Keratinocyte (primary cell): ENCODE measurements around the gene HELLS. TPM values are rescaled to one million over a fixed set of nuclear protein-coding genes. Genes with fewer than 3 reads are reported as not detected.

Experiments
- DNase-seq: peaks from one replicate; pipeline ENCODE4 v3.0.0-alpha.2; 2011; ENCODE audit warnings: low read depth, missing footprints, low spot score
- FAIRE-seq: peaks from 2 replicates; lab custom pipeline; 2011; peaks lifted over from hg19 to GRCh38; lab: Jason Lieb, UNC
- H2AFZ ChIP-seq: 2 replicates; pipeline ENCODE4 v1.6.0; 2012; ENCODE audit warnings: low read length, control low read depth, inconsistent platforms; ENCODE audit not compliant: control insufficient read depth
- H3K27ac ChIP-seq: 2 replicates; pipeline ENCODE4 v1.5.1; 2011; ENCODE audit warnings: low read length; ENCODE audit not compliant: control insufficient read depth, insufficient read depth
- H3K27me3 ChIP-seq: 3 replicates; pipeline ENCODE4 v1.6.0; 2011; ENCODE audit warnings: low read length; ENCODE audit not compliant: control insufficient read depth, insufficient read depth; ENCODE audit errors: extremely low read depth
- H3K36me3 ChIP-seq, 2 experiments: 2 replicates in 1 of 2; 3 replicates in 1 of 2; pipeline ENCODE4 v1.5.1; 2011; ENCODE audit warnings: low read length in 2 of 2, mild to moderate bottlenecking in 1 of 2; ENCODE audit not compliant: control insufficient read depth in 2 of 2, insufficient read depth in 2 of 2; ENCODE audit errors: extremely low read depth in 1 of 2
- H3K4me1 ChIP-seq: 3 replicates; pipeline ENCODE4 v1.5.1; 2011; ENCODE audit warnings: low read length; ENCODE audit not compliant: control insufficient read depth, insufficient read depth; ENCODE audit errors: extremely low read depth
- H3K4me2 ChIP-seq: 3 replicates; pipeline ENCODE4 v1.6.0; 2011; ENCODE audit warnings: low read depth, low read length; ENCODE audit not compliant: control insufficient read depth, insufficient read depth; ENCODE audit errors: extremely low read depth
- H3K4me3 ChIP-seq, 3 experiments: fragments of 200-600 bp in 1 of 3; sonication (generic) in 1 of 3; 2 replicates in 2 of 3; 3 replicates in 1 of 3; pipeline ENCODE4 v1.5.1; 2011 to 2016; ENCODE audit warnings: low read length in 3 of 3, mild to moderate bottlenecking in 3 of 3, control low read depth in 2 of 3, inconsistent platforms in 1 of 3, low read depth in 1 of 3, mixed read lengths in 1 of 3, mixed run types in 1 of 3, moderate library complexity in 1 of 3; ENCODE audit not compliant: control insufficient read depth in 2 of 3, insufficient read depth in 2 of 3; ENCODE audit errors: extremely low read depth in 1 of 3
- H3K79me2 ChIP-seq: 2 replicates; pipeline ENCODE4 v1.6.0; 2012; ENCODE audit warnings: low read length; ENCODE audit not compliant: control insufficient read depth, insufficient read depth
- H3K9ac ChIP-seq: 3 replicates; pipeline ENCODE4 v1.6.0; 2011; ENCODE audit warnings: low read length; ENCODE audit not compliant: control insufficient read depth, insufficient read depth; ENCODE audit errors: extremely low read depth
- H3K9me1 ChIP-seq: 3 replicates; pipeline ENCODE4 v1.6.0; 2011; ENCODE audit warnings: low read length; ENCODE audit not compliant: control insufficient read depth, insufficient read depth; ENCODE audit errors: extremely low read depth
- H3K9me3 ChIP-seq: 2 replicates; pipeline ENCODE4 v1.5.1; 2012; ENCODE audit warnings: low read depth, low read length; ENCODE audit not compliant: control insufficient read depth
- H4K20me1 ChIP-seq: 3 replicates; pipeline ENCODE4 v1.6.0; 2011; ENCODE audit warnings: low read length; ENCODE audit not compliant: control insufficient read depth, insufficient read depth; ENCODE audit errors: extremely low read depth
- CTCF ChIP-seq, 3 experiments: IDR thresholded peaks in 1 of 3; conservative IDR thresholded peaks in 1 of 3; optimal IDR thresholded peaks in 1 of 3; 2 replicates in 2 of 3; 3 replicates in 1 of 3; pipeline versions ENCODE3 to v1.5.1; 2011; ENCODE audit warnings: low read length in 3 of 3, mild to moderate bottlenecking in 3 of 3, moderate library complexity in 2 of 3, control low read depth in 1 of 3, inconsistent platforms in 1 of 3; ENCODE audit not compliant: insufficient read depth in 2 of 3; ENCODE audit errors: extremely low read depth in 1 of 3
- EZH2 ChIP-seq: IDR thresholded peaks from one replicate; pipeline ENCODE4 v1.6.1; 2012; ENCODE audit warnings: inconsistent platforms, mild to moderate bottlenecking, low read length, moderate library complexity
- dilution Hi-C: fragments of 300-500 bp; cut with MboI; formaldehyde crosslinking; loops from one replicate; pipeline ENCODE4 v1.7.0; 2020; ENCODE audit warnings: low sequenced_read_pairs; ENCODE audit not compliant: extremely low pct_ligation_motif_present
- polyA plus RNA-seq, 5 experiments: library from polyadenylated mRNA; depleted of rRNA in 3 of 5; stranded (reverse) in 3 of 5; stranded (forward) in 1 of 5; unstranded in 1 of 5; fragments of >200 nt; gene quantifications; 1 replicate in 1 of 5; 2 replicates in 3 of 5; 3 replicates in 1 of 5; pipeline versions ENCODE4 v1.2.1 to v1.2.3, GENCODE V29; 2011 to 2012; ENCODE audit warnings: missing spikeins in 2 of 5, low read depth in 1 of 5, low replicate concordance in 1 of 5

HELLS gene
- polyA plus RNA-seq, 1 donor (not counting 4 experiments of a cell fraction or from before 2014, with no cell fraction given), result 16.4 TPM

GRCh38 chr10:94645285-94645684, 99.7 kb downstream of the HELLS start:
- Histone ChIP-seq H3K79me2 (no peaks in the 10 kb centered on the region), H3K4me2 (no peak overlapping the region), H3K9me1 (no peaks in the 10 kb centered on the region), H3K36me3 (no peaks in the 10 kb centered on the region), H3K27ac (no peak overlapping the region), H3K4me3 (no peak overlapping the region), H3K9ac (no peak overlapping the region), H4K20me1 (no peaks in the 10 kb centered on the region), H3K9me3 (no peaks in the 10 kb centered on the region), H3K27me3 (no peaks in the 10 kb centered on the region), H3K4me1 (no peaks in the 10 kb centered on the region), H2AFZ (no peak overlapping the region)
- dilution Hi-C loops, result loop anchor here (25.0 kb wide), 1 partner anchor 492 kb away; no protein-coding TSS in a partner anchor
- TF ChIP-seq CTCF (optimal IDR thresholded peaks at IDR 0.05 in 1 of 3, IDR thresholded peaks at IDR 0.05 in 1 of 3, conservative IDR thresholded peaks at IDR 0.05 in 1 of 3; ENCODE audit: extremely low read depth in 1 of 3, insufficient read depth in 2 of 3, low read length in 3 of 3), result no peak
- TF ChIP-seq EZH2, result no peak
- no peak for DNase-seq
- FAIRE-seq, result no peak

Other genes starting within 250 kb of the HELLS start
- 8.9 to 16.3 TPM (median 11.0 TPM) in 3 replicates for gene NOC3L, start 182.8 kb upstream of the HELLS start, polyA plus RNA-seq
- gene TBC1D12, start 143.2 kb upstream of the HELLS start, polyA plus RNA-seq, result 2.3 to 7.0 TPM (median 4.6 TPM) in 3 replicates
- gene CYP2C18, start 137.9 kb downstream of the HELLS start, polyA plus RNA-seq, result 0.05 to 0.41 TPM (median 0.28 TPM) in 3 replicates
- 0.03 TPM in 1 of 3 replicates, not detected in the others for gene CYP2C19, start 216.9 kb downstream of the HELLS start, polyA plus RNA-seq